Muscle of leg (tissue), 11 donors: ENCODE results near the gene ANKFY1. TPM values are rescaled to one million over a fixed set of nuclear protein-coding genes. Genes with fewer than 3 reads are reported as not detected.
"Not testable (repeated sequence)": the region's sequence is repeated elsewhere in the genome, so short reads cannot be mapped to it uniquely, and the experiment has no call there.

Experiments used
- DNase-seq: peaks from one replicate; pipeline ENCODE4 v3.0.0; 2013
- H3K27ac ChIP-seq: one replicate; pipeline ENCODE4 v1.5.1; 2013; ENCODE audit warnings: mild to moderate bottlenecking, low read length, control low read depth
- H3K27me3 ChIP-seq: one replicate; pipeline ENCODE4 v1.6.1; 2013; ENCODE audit warnings: low read length; ENCODE audit not compliant: control insufficient read depth, insufficient read depth
- H3K36me3 ChIP-seq: one replicate; pipeline ENCODE4 v1.6.1; 2013; ENCODE audit warnings: low read length; ENCODE audit not compliant: control insufficient read depth, insufficient read depth
- H3K4me1 ChIP-seq: one replicate; pipeline ENCODE4 v1.6.1; 2013; ENCODE audit warnings: low read length; ENCODE audit not compliant: control insufficient read depth, insufficient read depth
- H3K4me3 ChIP-seq: one replicate; pipeline ENCODE4 v1.5.1; 2013; ENCODE audit warnings: low read length, control low read depth
- H3K9me3 ChIP-seq: replicated peaks from 2 replicates; pipeline ENCODE4 v1.6.1; 2013; ENCODE audit warnings: low read depth, low read length; ENCODE audit not compliant: control insufficient read depth
- WGBS: methylation state at CpG from one replicate; pipeline ENCODE4 v1.1.5; 2013; ENCODE audit warnings: missing lambda C conversion rate; ENCODE audit not compliant: insufficient coverage; 5-methylcytosine and 5-hydroxymethylcytosine counted together
- polyA plus RNA-seq, 8 donors: library from polyadenylated mRNA; unstranded; fragments of 120-200 nt; gene quantifications; one replicate each; pipeline versions ENCODE4 v1.2.1 to v1.2.3, GENCODE V29; 2013; ENCODE audit warnings: inconsistent platforms in 1 of 8, low replicate concordance in 1 of 8; ENCODE audit not compliant: insufficient read length in 8 of 8, insufficient read depth in 1 of 8
- total RNA-seq: library from RNA; stranded (reverse); fragments of 120-200 nt; gene quantifications from one replicate; pipeline ENCODE4 v1.2.4, GENCODE V29; 2013

Gene ANKFY1
- total and polyA plus RNA-seq, 9 donors = 21.1 to 36.5 (median 27.3) TPM

DNA sequence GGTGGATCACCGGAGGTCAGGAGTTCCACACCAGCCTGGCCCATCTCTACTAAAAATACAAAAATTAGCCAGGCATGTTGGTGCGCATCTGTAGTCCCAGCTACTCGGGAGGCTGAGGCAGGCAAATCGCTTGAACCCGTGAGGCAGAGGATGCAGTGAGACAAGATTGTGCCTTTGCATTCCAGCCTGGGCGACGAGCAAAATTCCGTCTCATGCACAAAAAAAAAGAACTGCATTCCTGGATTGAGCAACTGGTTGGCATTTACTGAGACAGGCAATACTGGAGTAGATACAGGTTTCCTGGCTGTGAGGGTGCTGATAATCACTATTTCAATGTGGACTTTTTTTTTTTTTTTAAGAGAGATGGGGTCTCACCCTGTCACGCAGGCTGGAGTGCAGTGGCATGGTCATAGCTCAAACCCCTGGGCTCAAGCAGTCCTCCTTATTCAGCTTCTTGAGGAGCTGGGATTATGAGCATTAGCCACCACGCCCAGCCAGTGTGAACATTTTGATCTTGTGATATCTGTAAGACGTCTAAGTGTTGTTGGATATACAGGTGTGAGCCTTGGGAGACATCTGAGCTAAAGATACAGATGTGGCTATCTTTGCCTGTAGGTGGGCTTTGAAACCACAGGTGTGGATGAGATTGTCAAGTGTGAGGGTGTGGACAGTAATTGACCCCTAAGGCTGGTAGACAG is 115.0 kb downstream of the ANKFY1 start:
- no peak overlapping the region for H3K4me3 ChIP-seq
- H3K27me3 ChIP-seq = no peaks in the 10 kb centered on the region
- no peak for DNase-seq
- 91% methylated on average over 9 of the region's 11 CpGs for WGBS
- H3K36me3 ChIP-seq = peaks cover 20% of the 10 kb centered on the region
- no peak overlapping the region for H3K27ac ChIP-seq
- H3K9me3 ChIP-seq = no peaks in the 10 kb centered on the region
- peaks cover 9% of the 10 kb centered on the region for H3K4me1 ChIP-seq

DNA sequence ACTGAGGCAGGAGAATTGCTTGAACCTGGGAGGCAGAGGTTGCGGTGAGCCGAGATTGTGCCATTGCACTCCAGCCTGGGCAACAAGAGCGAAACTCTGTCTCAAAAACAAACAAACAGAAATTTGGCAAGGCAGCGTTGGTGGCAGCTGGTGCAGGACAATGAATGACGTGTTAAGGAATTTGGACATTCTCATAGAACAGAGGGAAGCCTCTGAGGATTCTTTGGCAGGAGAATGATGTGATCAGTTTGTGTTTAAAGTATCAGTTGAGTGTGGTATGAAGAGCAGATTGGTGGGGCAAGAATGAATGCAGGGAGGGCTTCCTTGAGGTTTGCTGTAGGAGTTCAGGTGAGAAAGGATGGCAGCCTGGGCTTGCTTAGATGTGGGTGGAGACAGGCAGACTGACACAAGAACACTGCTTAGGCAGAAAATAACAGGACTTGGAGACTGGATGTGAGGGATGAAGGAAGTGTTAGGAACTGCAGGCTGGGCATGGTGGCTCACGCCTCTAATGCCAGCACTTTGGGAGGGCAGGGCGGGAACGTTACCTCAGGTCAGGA is 115.9 kb downstream of the ANKFY1 start:
- Histone ChIP-seq H3K36me3 (peaks cover 13% of the 10 kb centered on the region), H3K4me1 (peaks cover 9% of the 10 kb centered on the region), H3K27me3 (no peaks in the 10 kb centered on the region), H3K27ac (no peak overlapping the region), H3K9me3 (no peaks in the 10 kb centered on the region), H3K4me3 (no peak overlapping the region)
- DNase-seq = no peak
- WGBS = 77% methylated on average over 4 of the region's 8 CpGs

DNA sequence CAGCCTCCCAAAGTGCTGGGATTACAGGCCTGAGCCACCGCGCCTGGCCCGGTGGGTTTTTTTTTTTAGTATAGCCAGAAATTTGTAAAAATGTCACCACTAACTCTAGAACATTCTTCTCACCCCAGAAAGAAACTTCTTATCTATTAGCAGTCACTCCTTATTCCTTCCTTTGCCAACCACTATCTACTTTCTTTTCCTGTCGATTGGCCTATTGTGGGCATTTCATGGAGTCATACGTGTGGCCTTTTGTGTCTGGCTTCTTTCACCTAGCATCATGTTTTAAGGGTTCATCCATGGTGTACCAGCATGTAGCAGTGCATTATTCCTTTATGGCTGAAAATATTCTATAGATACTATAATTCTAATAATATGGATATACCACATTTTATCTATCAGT is 117.1 kb downstream of the ANKFY1 start:
- H3K36me3 ChIP-seq = peaks cover 7% of the 10 kb centered on the region
- DNase-seq = no peak
- no peak overlapping the region for H3K27ac ChIP-seq
- no CpG with 5 or more reads among the region's 5 CpGs for WGBS
- H3K4me3 ChIP-seq = no peak overlapping the region
- no peaks in the 10 kb centered on the region for H3K9me3 ChIP-seq
- H3K27me3 ChIP-seq = no peaks in the 10 kb centered on the region
- H3K4me1 ChIP-seq = peaks cover 12% of the 10 kb centered on the region

DNA sequence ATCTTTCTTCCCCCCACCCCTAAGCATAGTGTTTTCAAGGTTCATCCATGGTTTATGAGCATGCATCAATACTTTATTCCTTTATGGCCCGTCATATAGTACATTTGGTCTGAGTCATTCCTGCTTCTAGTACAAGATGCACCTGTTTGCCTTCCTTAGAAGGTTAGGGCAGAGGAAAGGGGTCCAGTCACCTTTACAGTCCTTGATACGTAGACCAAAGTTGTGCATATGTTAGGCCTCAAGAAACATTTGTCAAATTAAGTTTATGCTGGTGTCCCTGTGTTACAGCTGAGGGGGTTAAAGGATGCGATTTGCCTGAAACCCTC is 119.4 kb downstream of the ANKFY1 start:
- Histone ChIP-seq H3K4me1 (peaks cover 18% of the 10 kb centered on the region), H3K4me3 (peak overlapping the region; percentile 86), H3K36me3 (peaks cover 3% of the 10 kb centered on the region), H3K9me3 (no peaks in the 10 kb centered on the region), H3K27me3 (no peaks in the 10 kb centered on the region), H3K27ac (peak overlapping the region; percentile 99)
- WGBS = 100% methylated on average over 1 of the region's 3 CpGs
- DNase-seq = peak; percentile 19

DNA sequence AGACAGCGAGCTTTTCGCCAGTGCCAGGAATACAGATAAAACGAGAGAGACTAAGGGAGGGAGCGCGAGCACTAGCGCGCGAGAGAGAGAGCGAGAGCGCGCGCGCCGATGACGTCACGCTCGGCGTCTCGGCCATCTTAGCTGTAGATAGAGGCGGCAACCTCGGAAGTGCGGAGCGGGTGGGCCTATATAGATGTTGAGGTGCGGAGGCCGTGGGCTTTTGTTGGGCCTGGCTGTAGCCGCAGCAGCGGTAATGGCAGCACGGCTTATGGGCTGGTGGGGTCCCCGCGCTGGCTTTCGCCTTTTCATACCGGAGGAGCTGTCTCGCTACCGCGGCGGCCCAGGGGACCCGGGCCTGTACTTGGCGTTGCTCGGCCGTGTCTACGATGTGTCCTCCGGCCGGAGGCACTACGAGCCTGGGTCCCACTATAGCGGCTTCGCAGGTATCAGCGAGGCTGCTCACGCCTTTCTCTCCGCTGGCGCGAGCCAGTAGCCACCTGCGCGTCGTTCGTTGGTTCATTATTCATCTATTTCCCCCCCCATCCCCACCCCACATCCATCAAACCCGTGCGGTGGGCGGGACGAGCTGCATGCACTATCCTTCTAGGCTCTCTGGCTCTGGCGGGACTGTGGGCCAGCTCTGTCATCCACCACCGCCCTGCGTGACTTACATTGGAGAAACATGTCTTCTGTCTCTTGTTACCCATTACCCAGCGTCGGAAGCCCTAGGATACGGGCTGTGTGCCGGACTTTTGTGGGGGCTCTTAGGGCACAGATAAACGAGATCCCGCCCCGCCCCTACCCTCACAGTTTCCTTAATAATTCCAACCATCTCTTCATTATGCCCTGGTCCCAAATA is 120.0 kb downstream of the ANKFY1 start:
- DNase-seq = peak; percentile 98
- no peaks in the 10 kb centered on the region for H3K27me3 ChIP-seq
- WGBS = 1% methylated on average over 65 of the region's 69 CpGs
- H3K36me3 ChIP-seq = peaks cover 3% of the 10 kb centered on the region
- peaks cover 18% of the 10 kb centered on the region for H3K4me1 ChIP-seq
- H3K9me3 ChIP-seq = no peaks in the 10 kb centered on the region
- H3K27ac ChIP-seq = peak overlapping the region; percentile 99
- H3K4me3 ChIP-seq = peak overlapping the region; percentile 86

DNA sequence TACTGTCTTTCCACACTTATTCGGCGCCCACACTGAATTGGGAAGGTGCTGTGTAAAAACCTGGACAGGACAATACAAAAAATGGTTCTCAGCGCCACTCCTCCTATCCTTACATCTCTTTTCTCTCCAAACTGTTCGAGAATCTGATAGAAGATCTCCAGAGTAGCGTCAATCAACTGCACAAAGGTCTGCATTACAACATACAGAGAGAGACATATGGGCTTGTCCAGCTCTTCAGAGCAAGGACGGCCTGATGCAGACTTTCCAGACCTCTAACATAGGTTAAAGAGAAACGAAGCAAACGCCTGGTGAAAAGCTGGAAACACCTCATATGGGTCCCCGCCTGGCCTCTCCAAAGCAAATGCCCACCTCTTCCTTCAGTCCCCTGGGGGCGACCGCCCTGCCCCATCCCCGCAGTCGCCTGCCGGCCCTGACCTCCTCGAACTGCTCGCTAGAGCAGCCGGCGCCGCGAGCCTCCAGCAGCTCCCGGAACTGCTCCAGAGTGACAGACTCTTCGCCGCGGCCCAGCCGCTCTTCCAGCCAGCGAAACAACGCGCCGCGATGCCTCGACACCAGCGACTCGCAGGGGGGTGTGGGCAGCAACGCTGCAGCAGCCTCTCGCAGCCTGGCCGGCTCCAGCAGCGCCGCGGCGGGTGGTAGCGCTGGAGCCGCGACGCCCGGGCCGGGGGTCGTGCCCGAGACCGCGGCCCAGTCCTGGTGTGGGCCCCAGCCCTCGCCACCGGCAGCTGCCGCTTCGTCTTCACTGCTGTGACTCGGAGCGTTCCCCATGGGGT is 121.5 kb downstream of the ANKFY1 start:
- no peaks in the 10 kb centered on the region for H3K9me3 ChIP-seq
- WGBS = 5% methylated on average over 56 of the region's 56 CpGs
- peak; percentile 48 for DNase-seq
- peak overlapping the region; percentile 86 for H3K4me3 ChIP-seq
- peak overlapping the region; percentile 72 for H3K27ac ChIP-seq
- H3K4me1 ChIP-seq = peaks cover 23% of the 10 kb centered on the region
- H3K27me3 ChIP-seq = no peaks in the 10 kb centered on the region
- peaks cover 4% of the 10 kb centered on the region for H3K36me3 ChIP-seq

DNA sequence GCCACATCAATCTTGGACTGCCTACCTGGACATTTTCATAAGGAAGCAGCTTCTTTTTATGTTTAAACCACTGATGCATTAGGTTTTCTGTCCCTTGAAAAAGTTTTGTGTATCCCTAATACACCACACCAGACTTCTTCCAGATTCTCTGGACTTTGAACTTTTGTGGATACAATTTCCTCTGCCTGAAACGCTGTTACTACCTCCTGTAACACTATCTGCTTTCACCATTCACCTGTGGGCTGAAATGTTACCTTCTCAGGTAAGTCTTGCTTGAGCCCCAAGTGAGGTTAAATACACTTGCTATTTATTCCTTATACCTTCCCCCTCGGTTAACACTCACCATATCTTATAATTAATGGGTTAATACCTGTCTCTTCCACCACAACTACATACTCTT is 123.7 kb downstream of the ANKFY1 start:
- H3K4me3 ChIP-seq = no peak overlapping the region
- 75% methylated on average over 2 of the region's 2 CpGs for WGBS

DNA sequence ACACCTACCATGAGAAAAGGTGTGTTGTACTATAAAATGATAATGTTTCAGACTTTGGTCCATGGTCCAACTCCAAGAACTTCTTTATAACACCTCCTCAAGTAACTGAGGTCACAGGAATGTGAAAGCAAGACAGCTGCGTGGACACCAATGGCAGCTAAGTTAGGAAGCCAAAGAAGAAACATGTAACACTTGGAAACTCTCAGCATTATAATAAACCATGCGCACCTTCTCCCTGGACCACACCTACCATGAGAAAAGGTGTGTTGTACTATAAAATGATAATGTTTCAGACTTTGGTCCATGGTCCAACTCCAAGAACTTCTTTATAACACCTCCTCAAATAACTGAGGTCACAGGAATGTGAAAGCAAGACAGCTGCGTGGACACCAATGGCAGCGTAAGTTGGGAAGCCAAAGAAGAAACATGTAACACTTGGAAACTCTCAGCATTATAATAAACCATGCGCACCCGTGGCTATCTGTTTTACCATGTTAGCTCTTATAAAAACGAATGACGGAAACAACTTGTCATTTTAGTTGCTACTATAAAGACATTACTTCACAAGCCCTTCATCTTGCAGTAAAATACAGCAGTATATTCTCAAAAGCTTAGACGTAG is 124.8 kb downstream of the ANKFY1 start:
- H3K36me3 ChIP-seq, H3K27me3 ChIP-seq, H3K9me3 ChIP-seq, DNase-seq, H3K4me3 ChIP-seq: not testable (repeated sequence)
- 93% methylated on average over 3 of the region's 9 CpGs for WGBS
- H3K4me1 ChIP-seq = peaks cover 22% of the 10 kb centered on the region
- H3K27ac ChIP-seq = peak overlapping the region; percentile 75

More for the DNA sequence above, 123.7 kb downstream of the ANKFY1 start:
- no peak for DNase-seq
- peaks cover 23% of the 10 kb centered on the region for H3K4me1 ChIP-seq
- no peaks in the 10 kb centered on the region for H3K9me3 ChIP-seq
- H3K27ac ChIP-seq = no peak overlapping the region
- H3K27me3 ChIP-seq = no peaks in the 10 kb centered on the region
- peaks cover 4% of the 10 kb centered on the region for H3K36me3 ChIP-seq

DNA sequence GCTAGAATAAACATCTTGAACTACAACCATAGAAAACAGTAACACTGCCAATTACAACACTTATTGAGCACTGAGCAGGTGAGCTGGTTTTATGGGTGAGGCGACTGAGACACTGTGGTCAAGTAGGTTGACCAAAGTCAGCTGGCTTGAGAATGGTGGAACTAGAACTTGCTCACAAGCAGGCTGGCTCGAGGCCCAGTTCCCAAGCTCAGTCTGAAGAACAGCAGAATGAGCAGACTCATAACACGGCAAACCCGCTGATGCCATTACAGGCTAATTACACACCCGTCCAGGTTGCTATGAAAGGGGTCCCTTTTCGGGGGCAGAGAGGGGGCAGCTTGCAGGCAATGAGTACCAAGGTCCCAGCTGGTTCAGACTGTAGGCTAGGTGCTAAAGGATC is 127.4 kb downstream of the ANKFY1 start:
- no peak overlapping the region for H3K27ac ChIP-seq
- no peak overlapping the region for H3K4me3 ChIP-seq
- H3K9me3 ChIP-seq = no peaks in the 10 kb centered on the region
- 88% methylated on average over 5 of the region's 6 CpGs for WGBS
- H3K4me1 ChIP-seq = peaks cover 19% of the 10 kb centered on the region
- DNase-seq = no peak
- peaks cover 4% of the 10 kb centered on the region for H3K36me3 ChIP-seq
- H3K27me3 ChIP-seq = no peaks in the 10 kb centered on the region
